K562 (cell line): ENCODE data around the gene OPHN1. TPM values are rescaled to one million over a fixed set of nuclear protein-coding genes. Genes with fewer than 3 reads are reported as not detected.
A peak's percentile ranks its signal among the peaks of the same experiment; 100 is the strongest.

Experiments
- KLF13 ChIP-seq: fragments of 450-650 bp; IDR thresholded peaks from 2 replicates; pipeline ENCODE4 v1.6.1; 2016; ENCODE audit warnings: missing genetic modification characterization, low read depth, mild to moderate bottlenecking, missing compliant biosample characterization, moderate library complexity, borderline replicate concordance
- MAFK ChIP-seq: IDR thresholded peaks from 2 replicates; pipeline ENCODE4 v1.6.1; 2011; ENCODE audit warnings: low read length, improper control_type of control experiment
- MITF ChIP-seq: IDR thresholded peaks from 2 replicates; pipeline ENCODE4 v1.6.1; 2014; ENCODE audit warnings: antibody characterized with exemption
- NBN ChIP-seq: fragments of 450-650 bp; IDR thresholded peaks from 2 replicates; pipeline ENCODE4 v1.6.1; 2016; ENCODE audit warnings: low read depth, mild to moderate bottlenecking
- PHTF2 ChIP-seq: fragments of 250-450 bp; sonication (Bioruptor Pico); IDR thresholded peaks from 2 replicates; pipeline ENCODE4 v1.5.0; 2021; ENCODE audit warnings: mild to moderate bottlenecking
- POLR2AphosphoS5 ChIP-seq: IDR thresholded peaks from 2 replicates; pipeline ENCODE4 v1.6.1; 2011; ENCODE audit warnings: mild to moderate bottlenecking, low read depth, low read length, moderate library complexity; ENCODE audit not compliant: control insufficient read depth, insufficient read depth
- SRSF7 ChIP-seq: fragments of 200-400 bp; formaldehyde crosslinking; optimal IDR thresholded peaks from 2 replicates; pipeline ENCODE3; 2017; ENCODE audit warnings: mild to moderate bottlenecking, low read depth, low read length
- TCFL5 ChIP-seq: fragments of 250-450 bp; sonication (Bioruptor Pico); conservative IDR thresholded peaks from 2 replicates; pipeline ENCODE4 v1.6.1; 2021; ENCODE audit warnings: mild to moderate bottlenecking, moderate library complexity, matching md5 sums
- ZBTB33 ChIP-seq: sonication (generic); formaldehyde crosslinking; IDR thresholded peaks from 2 replicates; pipeline ENCODE4 v1.8.1; 2023; ENCODE audit warnings: mild to moderate bottlenecking, missing genetic modification reagents
- ZFP36 ChIP-seq: fragments of 150-350 bp; IDR thresholded peaks from 2 replicates; pipeline ENCODE4 v1.6.1; 2018; ENCODE audit warnings: low read length, low read depth; ENCODE audit not compliant: partially characterized antibody
- ZNF57 ChIP-seq: fragments of 450-650 bp; formaldehyde crosslinking; IDR thresholded peaks from 2 replicates; pipeline ENCODE4 v1.4.0; 2020; ENCODE audit warnings: mild to moderate bottlenecking, moderate library complexity
- polyA plus RNA-seq, 8 experiments: library from polyadenylated mRNA; depleted of rRNA in 4 of 8; stranded (reverse) in 5 of 8; unstranded in 3 of 8; fragments of >200 nt; fragmentation: Nextera tagmentation in 2 of 8; fragmentation: Illumina TruSeq in 1 of 8; extraction: Ambion mirVana in 2 of 8; extraction: Trizol in 1 of 8; gene quantifications; 2 replicates each; pipeline versions ENCODE4 v1.2.1 to v1.2.3, GENCODE V29; 2011 to 2014; ENCODE audit warnings: inconsistent platforms in 1 of 8, missing spikeins in 1 of 8
- total RNA-seq, 7 experiments: library from RNA; depleted of rRNA in 6 of 7; stranded (reverse); fragments of >200 nt in 6 of 7; fragmentation: Illumina TruSeq in 2 of 7; extraction: Trizol in 2 of 7; gene quantifications; 2 replicates each; pipeline versions ENCODE4 v1.2.1 to v1.2.3, GENCODE V29; 2011 to 2021; ENCODE audit warnings: low replicate concordance in 1 of 7
- TF ChIP-seq, protein P1 (sequence below), 2 experiments: fragments of 450-650 bp; IDR thresholded peaks; 2 replicates each; pipeline ENCODE4 v1.6.1; 2016; ENCODE audit warnings: mild to moderate bottlenecking in 2 of 2, borderline replicate concordance in 1 of 2, low read depth in 1 of 2, moderate library complexity in 1 of 2
- TF ChIP-seq, protein P2 (sequence below): fragments of 250-450 bp; sonication (Bioruptor Pico); IDR thresholded peaks from 2 replicates; pipeline ENCODE4 v1.5.0; 2021

OPHN1 gene
- total and polyA plus RNA-seq, 9 of the 15 experiments (the other 6 are each of a cell fraction or from before 2014, with no cell fraction given): 0.28 to 1.8 (median 1.0) TPM

DNA sequence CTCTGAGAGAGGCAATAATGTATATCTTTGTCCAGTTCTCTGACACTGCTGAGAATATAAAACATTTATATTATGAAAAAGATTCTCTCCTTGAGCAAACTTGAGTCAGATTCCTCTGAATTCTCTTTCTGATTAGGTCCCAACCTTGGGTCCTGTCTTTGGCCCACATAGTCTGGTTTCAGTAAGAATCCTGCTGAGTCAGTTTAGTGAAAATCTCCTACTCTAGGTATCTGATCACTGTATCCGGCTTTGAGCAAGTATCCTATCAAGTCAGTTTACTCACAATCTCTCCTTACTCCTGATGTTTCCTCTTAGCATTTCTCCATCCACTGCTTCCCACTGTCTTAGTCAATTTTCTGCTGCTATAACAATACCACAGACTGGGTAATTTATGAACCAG lies 253.9 kb downstream of the OPHN1 start (continued):
- no peak for TF ChIP-seq MITF
- no peak for TF ChIP-seq POLR2AphosphoS5
- TF ChIP-seq, protein P1, sequence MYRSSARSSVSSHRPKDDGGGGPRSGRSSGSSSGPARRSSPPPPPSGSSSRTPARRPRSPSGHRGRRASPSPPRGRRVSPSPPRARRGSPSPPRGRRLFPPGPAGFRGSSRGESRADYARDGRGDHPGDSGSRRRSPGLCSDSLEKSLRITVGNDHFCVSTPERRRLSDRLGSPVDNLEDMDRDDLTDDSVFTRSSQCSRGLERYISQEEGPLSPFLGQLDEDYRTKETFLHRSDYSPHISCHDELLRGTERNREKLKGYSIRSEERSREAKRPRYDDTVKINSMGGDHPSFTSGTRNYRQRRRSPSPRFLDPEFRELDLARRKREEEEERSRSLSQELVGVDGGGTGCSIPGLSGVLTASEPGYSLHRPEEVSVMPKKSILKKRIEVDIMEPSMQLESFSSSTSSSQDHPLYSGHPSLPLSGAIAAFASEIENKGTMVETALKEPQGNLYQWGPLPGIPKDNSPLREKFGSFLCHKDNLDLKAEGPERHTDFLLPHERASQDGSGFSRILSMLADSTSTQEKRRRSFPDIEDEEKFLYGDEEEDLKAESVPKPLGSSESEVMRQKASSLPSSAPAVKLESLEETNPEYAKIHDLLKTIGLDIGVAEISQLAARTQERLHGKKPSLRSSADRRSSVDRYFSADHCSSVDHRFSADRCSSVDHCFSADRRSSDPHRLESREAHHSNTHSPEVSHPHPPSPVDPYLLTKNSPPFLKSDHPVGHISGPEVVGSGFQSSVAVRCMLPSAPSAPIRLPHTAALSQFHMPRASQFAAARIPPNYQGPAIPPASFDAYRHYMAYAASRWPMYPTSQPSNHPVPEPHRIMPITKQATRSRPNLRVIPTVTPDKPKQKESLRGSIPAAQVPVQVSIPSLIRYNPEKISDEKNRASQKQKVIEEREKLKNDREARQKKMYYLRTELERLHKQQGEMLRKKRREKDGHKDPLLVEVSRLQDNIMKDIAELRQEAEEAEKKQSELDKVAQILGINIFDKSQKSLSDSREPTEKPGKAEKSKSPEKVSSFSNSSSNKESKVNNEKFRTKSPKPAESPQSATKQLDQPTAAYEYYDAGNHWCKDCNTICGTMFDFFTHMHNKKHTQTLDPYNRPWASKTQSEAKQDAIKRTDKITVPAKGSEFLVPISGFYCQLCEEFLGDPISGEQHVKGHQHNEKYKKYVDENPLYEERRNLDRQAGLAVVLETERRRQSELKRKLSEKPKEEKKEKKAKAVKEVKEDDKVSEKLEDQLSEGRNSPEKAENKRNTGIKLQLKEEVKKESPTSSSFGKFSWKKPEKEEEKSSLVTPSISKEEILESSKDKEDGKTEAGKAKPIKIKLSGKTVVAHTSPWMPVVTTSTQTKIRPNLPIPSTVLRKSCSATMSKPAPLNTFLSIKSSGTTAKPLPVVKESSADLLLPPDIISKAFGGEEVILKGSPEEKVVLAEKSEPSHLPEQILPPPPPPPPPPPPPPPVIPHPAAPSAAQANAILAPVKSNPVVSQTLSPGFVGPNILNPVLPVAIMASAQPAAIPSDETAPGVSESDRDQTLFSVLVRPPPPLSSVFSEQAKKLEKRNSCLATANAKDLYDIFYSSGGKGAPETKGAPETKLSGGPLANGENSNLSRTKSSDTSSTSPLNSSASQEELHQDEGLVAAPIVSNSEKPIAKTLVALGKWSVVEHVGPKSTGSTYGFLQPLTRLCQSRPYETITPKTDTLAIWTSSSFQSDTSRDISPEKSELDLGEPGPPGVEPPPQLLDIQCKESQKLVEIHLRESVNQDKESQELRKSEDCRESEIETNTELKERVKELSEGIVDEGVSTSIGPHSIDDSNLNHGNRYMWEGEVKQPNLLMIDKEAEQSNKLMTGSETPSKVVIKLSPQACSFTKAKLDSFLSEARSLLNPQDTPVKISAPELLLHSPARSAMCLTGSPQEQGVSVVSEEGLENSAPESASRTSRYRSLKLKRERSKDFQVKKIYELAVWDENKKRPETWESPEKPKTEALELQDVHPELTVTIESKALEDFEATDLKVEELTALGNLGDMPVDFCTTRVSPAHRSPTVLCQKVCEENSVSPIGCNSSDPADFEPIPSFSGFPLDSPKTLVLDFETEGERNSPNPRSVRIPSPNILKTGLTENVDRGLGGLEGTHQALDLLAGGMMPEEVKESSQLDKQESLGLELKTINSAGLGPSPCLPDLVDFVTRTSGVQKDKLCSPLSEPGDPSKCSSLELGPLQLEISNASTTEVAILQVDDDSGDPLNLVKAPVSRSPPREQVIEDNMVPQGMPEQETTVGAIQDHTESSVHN (IDR thresholded peaks at IDR 0.05; ENCODE audit: borderline replicate concordance in 1 of 2, low read depth in 1 of 2): no peak
- no peak for TF ChIP-seq SRSF7
- TF ChIP-seq PHTF2: no peak
- peak; percentile 23; the same call in 1 of the 2 replicates for TF ChIP-seq MAFK
- TF ChIP-seq ZNF57 (CRISPR knock-in tag): no peak
- no peak for TF ChIP-seq TCFL5 (CRISPR knock-in tag)
- no peak for TF ChIP-seq NBN
- no peak for TF ChIP-seq ZFP36
- no peak for TF ChIP-seq KLF13 (tag)
- TF ChIP-seq ZBTB33 (CRISPR knock-in tag): no peak
- TF ChIP-seq, protein P2, sequence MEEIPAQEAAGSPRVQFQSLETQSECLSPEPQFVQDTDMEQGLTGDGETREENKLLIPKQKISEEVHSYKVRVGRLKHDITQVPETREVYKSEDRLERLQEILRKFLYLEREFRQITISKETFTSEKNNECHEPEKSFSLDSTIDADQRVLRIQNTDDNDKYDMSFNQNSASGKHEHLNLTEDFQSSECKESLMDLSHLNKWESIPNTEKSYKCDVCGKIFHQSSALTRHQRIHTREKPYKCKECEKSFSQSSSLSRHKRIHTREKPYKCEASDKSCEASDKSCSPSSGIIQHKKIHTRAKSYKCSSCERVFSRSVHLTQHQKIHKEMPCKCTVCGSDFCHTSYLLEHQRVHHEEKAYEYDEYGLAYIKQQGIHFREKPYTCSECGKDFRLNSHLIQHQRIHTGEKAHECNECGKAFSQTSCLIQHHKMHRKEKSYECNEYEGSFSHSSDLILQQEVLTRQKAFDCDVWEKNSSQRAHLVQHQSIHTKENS (CRISPR knock-in tag): no peak
